GM18526 (cell line): Measurements from ENCODE around the gene TMEM123.

ENCODE experiments used
- POLR2A ChIP-seq: IDR thresholded peaks from 3 replicates; pipeline ENCODE4 v1.6.1; 2011; ENCODE audit not compliant: insufficient read length; ENCODE audit errors: extremely low read depth

TMEM123 gene

GRCh38 chr11:102375720-102376399 is 76.7 kb downstream of the TMEM123 start:
- TF ChIP-seq POLR2A, result no peak

- TF ChIP-seq POLR2A, result no peak
Measured at GRCh38 chr11:102368472-102368871, 84.1 kb downstream of the TMEM123 start.

- TF ChIP-seq POLR2A, result no peak
Measured at GRCh38 chr11:102367364-102367763, 85.2 kb downstream of the TMEM123 start.

GRCh38 chr11:102364991-102365390 is 87.6 kb downstream of the TMEM123 start:
- TF ChIP-seq POLR2A, result no peak

GRCh38 chr11:102361086-102362031 is 91.2 kb downstream of the TMEM123 start:
- TF ChIP-seq POLR2A, result no peak

- no peak for TF ChIP-seq POLR2A
Measured at GRCh38 chr11:102360681-102361080, 91.9 kb downstream of the TMEM123 start.

- TF ChIP-seq POLR2A, result no peak
Measured at GRCh38 chr11:102359372-102359771, 93.2 kb downstream of the TMEM123 start.

GRCh38 chr11:102357116-102357515 is 95.4 kb downstream of the TMEM123 start:
- TF ChIP-seq POLR2A, result no peak

- TF ChIP-seq POLR2A, result no peak
Measured at GRCh38 chr11:102347462-102348370, 104.8 kb downstream of the TMEM123 start.

- TF ChIP-seq POLR2A, result peak; percentile 78
Measured at GRCh38 chr11:102346748-102347461, 105.7 kb downstream of the TMEM123 start, which contains the start of gene BIRC2. TSS of gene BIRC2 (plus strand) at chr11:102347214. CDS start at chr11:102349855, 2,641 bp downstream.

- no peak for TF ChIP-seq POLR2A
Measured at GRCh38 chr11:102346456-102346747, 106.2 kb downstream of the TMEM123 start.
